ENCODE data around the gene USP1.

Gene USP1

DNA sequence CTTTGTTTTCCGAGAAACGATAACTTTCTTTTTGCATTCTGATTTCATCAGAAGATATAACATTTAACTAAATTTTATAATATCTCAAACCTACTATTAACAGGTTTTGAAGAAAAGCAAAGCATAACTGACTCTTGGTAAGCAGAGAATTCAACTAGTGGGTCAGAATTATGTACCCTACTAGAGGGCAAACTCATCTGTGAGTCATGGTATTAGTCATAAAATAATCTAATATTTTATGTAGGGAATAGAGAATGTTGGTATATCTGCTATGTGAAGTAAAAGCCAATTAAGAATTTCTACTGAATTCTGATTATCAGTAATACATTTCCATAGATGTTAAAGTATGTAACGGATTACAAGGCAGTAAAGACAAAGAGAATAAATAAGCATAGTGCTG lies 56.8 kb downstream of the USP1 start:
- DNase-seq: no peak

DNA sequence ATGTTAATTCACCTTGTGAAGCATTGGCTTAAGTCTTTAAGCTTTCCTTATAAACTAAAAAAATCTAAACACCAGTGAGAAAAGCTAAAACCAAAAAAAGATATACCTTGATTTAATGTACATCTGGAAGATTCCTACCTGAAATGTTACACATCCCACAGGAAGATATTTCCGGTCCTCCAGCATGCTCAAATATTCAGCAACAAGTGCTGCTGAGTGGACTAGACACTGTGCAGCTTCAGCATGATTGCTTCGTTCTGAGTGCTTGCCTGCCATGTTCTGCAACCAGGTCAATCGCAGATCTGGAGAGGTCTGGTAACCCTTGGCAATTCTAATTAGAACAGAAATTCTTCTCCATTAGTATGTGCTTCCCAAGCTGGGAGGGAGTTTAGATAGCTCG lies 57.3 kb downstream of the USP1 start:
- peak; percentile 28 for DNase-seq

DNA sequence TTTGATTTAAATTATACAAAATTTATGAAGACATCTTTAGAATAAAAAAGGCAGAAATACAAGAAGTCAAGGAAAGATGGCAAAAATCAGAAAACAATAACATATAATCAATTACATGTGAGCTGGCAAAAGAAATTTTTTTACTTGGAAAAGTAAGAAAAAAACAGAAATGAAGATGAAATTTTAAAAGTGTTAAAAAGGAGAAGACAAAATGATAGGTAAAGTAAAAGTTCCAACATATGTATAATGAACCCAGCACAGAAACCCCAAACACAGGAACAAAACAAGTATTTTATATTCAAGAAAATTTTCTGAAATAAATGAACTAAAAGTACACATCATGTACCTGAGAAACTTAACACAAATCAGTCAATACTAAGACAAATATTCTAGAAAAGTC lies 63.4 kb downstream of the USP1 start:
- DNase-seq: no peak

All from eye (tissue), 1 donor.